ENCODE results near the gene RTCA. TPM values are rescaled to one million over a fixed set of nuclear protein-coding genes. Genes with fewer than 3 reads are reported as not detected.
"Not testable (repeated sequence)": the region's sequence is repeated elsewhere in the genome, so short reads cannot be mapped to it uniquely, and the experiment has no call there.

The RTCA gene
- total RNA-seq, 1 experiment from 2014 or later, result 21.7 TPM

- H3K27ac Mint-ChIP-seq (ENCODE audit: unreplicated experiment), result no peak overlapping the region
- no peaks in the 10 kb centered on the region for H3K9me3 Mint-ChIP-seq (ENCODE audit: low read depth, unreplicated experiment)
- CTCF ChIA-PET, result no interaction called here
- no peaks in the 10 kb centered on the region for H3K27me3 Mint-ChIP-seq (ENCODE audit: unreplicated experiment)
- no peaks in the 10 kb centered on the region for H3K4me1 Mint-ChIP-seq (ENCODE audit: low read depth, unreplicated experiment)
- H3K4me3 Mint-ChIP-seq (ENCODE audit: low read depth, unreplicated experiment), result no peak overlapping the region
- intact Hi-C loops (cut with micrococcal nuclease; ENCODE audit: unreplicated experiment), result no loop called here
- no peak for DNase-seq
- H3K36me3 Mint-ChIP-seq (ENCODE audit: insufficient read depth, unreplicated experiment), result peaks cover 14% of the 10 kb centered on the region
- BruUV-seq (replicated peaks), result no TSS peak
- TF ChIP-seq, protein P1, sequence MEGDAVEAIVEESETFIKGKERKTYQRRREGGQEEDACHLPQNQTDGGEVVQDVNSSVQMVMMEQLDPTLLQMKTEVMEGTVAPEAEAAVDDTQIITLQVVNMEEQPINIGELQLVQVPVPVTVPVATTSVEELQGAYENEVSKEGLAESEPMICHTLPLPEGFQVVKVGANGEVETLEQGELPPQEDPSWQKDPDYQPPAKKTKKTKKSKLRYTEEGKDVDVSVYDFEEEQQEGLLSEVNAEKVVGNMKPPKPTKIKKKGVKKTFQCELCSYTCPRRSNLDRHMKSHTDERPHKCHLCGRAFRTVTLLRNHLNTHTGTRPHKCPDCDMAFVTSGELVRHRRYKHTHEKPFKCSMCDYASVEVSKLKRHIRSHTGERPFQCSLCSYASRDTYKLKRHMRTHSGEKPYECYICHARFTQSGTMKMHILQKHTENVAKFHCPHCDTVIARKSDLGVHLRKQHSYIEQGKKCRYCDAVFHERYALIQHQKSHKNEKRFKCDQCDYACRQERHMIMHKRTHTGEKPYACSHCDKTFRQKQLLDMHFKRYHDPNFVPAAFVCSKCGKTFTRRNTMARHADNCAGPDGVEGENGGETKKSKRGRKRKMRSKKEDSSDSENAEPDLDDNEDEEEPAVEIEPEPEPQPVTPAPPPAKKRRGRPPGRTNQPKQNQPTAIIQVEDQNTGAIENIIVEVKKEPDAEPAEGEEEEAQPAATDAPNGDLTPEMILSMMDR (IDR thresholded peaks at IDR 0.05; ENCODE audit: unreplicated experiment), result no peak
Measured at GRCh38 chr1:100261686-100262085, 4.3 kb upstream of the RTCA start.

DNA sequence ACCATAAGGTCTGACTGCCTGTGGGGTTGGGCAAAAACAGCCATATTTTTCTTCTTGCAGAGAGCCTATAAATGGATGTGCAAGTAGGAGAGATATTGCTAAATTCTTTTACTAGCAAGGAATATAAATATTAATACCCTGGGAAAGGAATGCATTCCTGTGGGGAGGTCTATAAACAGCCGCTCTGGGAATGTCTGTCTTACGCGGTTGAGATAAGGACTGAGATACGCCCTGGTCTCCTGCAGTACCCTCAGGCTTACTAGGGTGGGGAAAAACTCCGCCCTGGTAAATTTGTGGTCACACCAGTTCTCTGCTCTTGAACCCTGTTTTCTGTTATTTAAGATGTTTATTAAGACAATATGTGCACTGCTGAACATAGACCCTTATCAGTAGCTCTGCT is 1.9 kb upstream of the RTCA start:
- DNase-seq; H3K27ac Mint-ChIP-seq (ENCODE audit: unreplicated experiment); intact Hi-C loops (cut with micrococcal nuclease; ENCODE audit: unreplicated experiment); BruUV-seq (replicated peaks); H3K9me3 Mint-ChIP-seq (ENCODE audit: low read depth, unreplicated experiment); H3K4me1 Mint-ChIP-seq (ENCODE audit: low read depth, unreplicated experiment); H3K4me3 Mint-ChIP-seq (ENCODE audit: low read depth, unreplicated experiment); H3K27me3 Mint-ChIP-seq (ENCODE audit: unreplicated experiment); CTCF ChIA-PET: not testable (repeated sequence)
- peaks cover 21% of the 10 kb centered on the region for H3K36me3 Mint-ChIP-seq (ENCODE audit: insufficient read depth, unreplicated experiment)

DNA sequence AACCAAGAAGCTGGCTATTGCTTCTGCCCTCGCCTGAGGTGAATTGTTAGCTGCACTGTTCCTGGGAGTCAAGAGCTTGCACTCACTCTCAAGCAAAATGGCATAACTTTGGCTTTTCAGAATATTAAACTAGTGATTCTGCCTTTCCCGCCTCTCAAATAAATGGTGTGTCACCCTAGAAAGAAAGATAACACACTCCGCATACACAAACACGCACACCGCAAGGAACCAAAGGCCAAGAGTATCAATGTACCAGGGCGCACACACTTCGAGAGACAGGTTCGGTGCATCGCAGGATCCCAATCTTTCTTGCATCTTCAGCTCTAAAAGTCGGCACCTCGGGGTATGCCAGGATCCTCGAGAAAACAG is 470 bp upstream of the RTCA start:
- CTCF ChIA-PET, result interaction anchor here (0.6 to 1.0 kb wide), 4 partner anchors 16 to 194 kb away, joined by 3 to 4 read pairs (median 3); partner anchors contain the start of gene DBT
- BruUV-seq (replicated peaks), result TSS peak; percentile 32
- H3K27ac Mint-ChIP-seq (ENCODE audit: unreplicated experiment), result peak overlapping the region; percentile 80
- no peaks in the 10 kb centered on the region for H3K4me1 Mint-ChIP-seq (ENCODE audit: low read depth, unreplicated experiment)
- H3K36me3 Mint-ChIP-seq (ENCODE audit: insufficient read depth, unreplicated experiment), result peaks cover 23% of the 10 kb centered on the region
- DNase-seq, result peak; percentile 7
- H3K4me3 Mint-ChIP-seq (ENCODE audit: low read depth, unreplicated experiment), result peak overlapping the region; percentile 95
- no peaks in the 10 kb centered on the region for H3K27me3 Mint-ChIP-seq (ENCODE audit: unreplicated experiment)
- H3K9me3 Mint-ChIP-seq (ENCODE audit: low read depth, unreplicated experiment), result no peaks in the 10 kb centered on the region
- intact Hi-C loops (cut with micrococcal nuclease; ENCODE audit: unreplicated experiment), result no loop called here
- TF ChIP-seq, protein P1 (IDR thresholded peaks at IDR 0.05; ENCODE audit: unreplicated experiment), result no peak

DNA sequence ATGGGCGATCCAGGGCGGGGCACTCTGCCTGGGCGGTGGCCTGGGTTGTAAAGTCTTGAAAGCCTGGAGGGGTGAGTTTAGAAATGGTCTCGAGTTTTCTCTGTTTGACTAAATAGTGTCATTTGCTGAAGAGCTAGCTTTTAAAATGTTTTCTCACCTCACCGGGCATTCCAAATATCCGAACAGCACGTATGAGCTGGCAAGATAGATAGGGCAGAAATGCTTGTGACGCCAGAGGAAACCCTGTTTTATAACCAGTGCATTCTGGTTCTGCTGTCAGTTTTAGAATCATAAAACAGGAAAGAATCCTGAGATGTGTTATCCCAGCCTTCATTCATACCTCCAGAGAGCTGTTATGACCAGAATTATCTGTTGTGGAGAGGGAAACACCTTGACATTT is 725 bp downstream of the RTCA start:
- Mint-ChIP-seq H3K27me3 (ENCODE audit: unreplicated experiment) (no peaks in the 10 kb centered on the region), H3K9me3 (ENCODE audit: low read depth, unreplicated experiment) (no peaks in the 10 kb centered on the region), H3K27ac (ENCODE audit: unreplicated experiment) (peak overlapping the region; percentile 80), H3K4me1 (ENCODE audit: low read depth, unreplicated experiment) (no peaks in the 10 kb centered on the region), H3K36me3 (ENCODE audit: insufficient read depth, unreplicated experiment) (peaks cover 27% of the 10 kb centered on the region), H3K4me3 (ENCODE audit: low read depth, unreplicated experiment) (peak overlapping the region; percentile 95)
- DNase-seq, result no peak
- CTCF ChIA-PET, result interaction anchor here (0.7 kb wide), 1 partner anchor 20 kb away, joined by 3 read pairs; no protein-coding TSS in a partner anchor
- BruUV-seq (replicated peaks), result no TSS peak
- intact Hi-C loops (cut with micrococcal nuclease; ENCODE audit: unreplicated experiment), result no loop called here
- TF ChIP-seq, protein P1 (IDR thresholded peaks at IDR 0.05; ENCODE audit: unreplicated experiment), result no peak

GRCh38 chr1:100267284-100267683 is 1.3 kb downstream of the RTCA start:
- TF ChIP-seq, protein P1 (IDR thresholded peaks at IDR 0.05; ENCODE audit: unreplicated experiment), result no peak
- BruUV-seq (replicated peaks), result no TSS peak
- peaks cover 27% of the 10 kb centered on the region for H3K36me3 Mint-ChIP-seq (ENCODE audit: insufficient read depth, unreplicated experiment)
- H3K9me3 Mint-ChIP-seq (ENCODE audit: low read depth, unreplicated experiment), result no peaks in the 10 kb centered on the region
- intact Hi-C loops (cut with micrococcal nuclease; ENCODE audit: unreplicated experiment), result no loop called here
- CTCF ChIA-PET, result no interaction called here
- H3K27me3 Mint-ChIP-seq (ENCODE audit: unreplicated experiment), result no peaks in the 10 kb centered on the region
- H3K27ac Mint-ChIP-seq (ENCODE audit: unreplicated experiment), result no peak overlapping the region
- peak overlapping the region; percentile 95 for H3K4me3 Mint-ChIP-seq (ENCODE audit: low read depth, unreplicated experiment)
- no peaks in the 10 kb centered on the region for H3K4me1 Mint-ChIP-seq (ENCODE audit: low read depth, unreplicated experiment)
- DNase-seq, result no peak

All from Calu3 (cell line).